Psoas muscle (tissue), 8 donors: Measurements from ENCODE around the gene MYO5A. TPM values are rescaled to one million over a fixed set of nuclear protein-coding genes. Genes with fewer than 3 reads are reported as not detected.

Experiments used
- ATAC-seq, 4 donors: fragments of 200-7000 bp; cut with Tn5 transposase; one replicate each; pipeline ENCODE4 v1.9.1; 2020; ENCODE audit warnings: moderate library complexity in 3 of 4, mild to moderate bottlenecking in 2 of 4
- DNase-seq, 2 donors: peaks; one replicate each; pipeline ENCODE4 v3.0.0-alpha.2; 2020
- H3K27ac ChIP-seq: fragments of 200-600 bp; one replicate; pipeline ENCODE4 v1.8.0; 2022
- H3K27me3 ChIP-seq, 3 donors: fragments of 200-600 bp in 1 of 3; one replicate each; pipeline versions ENCODE4 v1.6.1 to v1.8.0; 2013 to 2022; ENCODE audit warnings: low read length in 2 of 3, mild to moderate bottlenecking in 2 of 3, moderate library complexity in 1 of 3; ENCODE audit not compliant: insufficient read depth in 3 of 3
- H3K36me3 ChIP-seq, 2 donors: fragments of 200-600 bp in 1 of 2; one replicate each; pipeline versions ENCODE4 v1.6.1 to v1.8.0; 2013 to 2022; ENCODE audit warnings: low read depth in 1 of 2, mild to moderate bottlenecking in 1 of 2, moderate library complexity in 1 of 2; ENCODE audit not compliant: insufficient read depth in 1 of 2
- H3K4me1 ChIP-seq: fragments of 200-600 bp; one replicate; pipeline ENCODE4 v1.8.0; 2022
- H3K4me3 ChIP-seq: fragments of 200-600 bp; one replicate; pipeline ENCODE4 v1.8.0; 2022; ENCODE audit warnings: mild to moderate bottlenecking
- H3K9me3 ChIP-seq: fragments of 200-600 bp; one replicate; pipeline ENCODE4 v1.8.0; 2022
- WGBS, 3 donors: extraction: QIAGEN DNeasy Blood & Tissue Kit; methylation state at CpG; one replicate each; pipeline versions ENCODE4 v1.1.6 to v1.1.7; 2013; 5-methylcytosine and 5-hydroxymethylcytosine counted together
- intact Hi-C, 2 donors: fragments of 100-400 bp; cut with DNase I; formaldehyde crosslinking; loops; one replicate each; pipeline versions ENCODE4 v1.11.0 to v1.14.2; 2022
- polyA plus RNA-seq, 3 donors: library from polyadenylated mRNA; stranded (reverse); fragments of 200-250 nt; gene quantifications; one replicate each; pipeline ENCODE4 v1.2.3, GENCODE V29; 2013
- total RNA-seq, 4 donors: library from RNA; stranded (reverse); fragmentation: NEBNext Ultra II Directional in 2 of 4; extraction: Animal tissue kit (Norgen Biotek cat#: 25700) in 2 of 4; gene quantifications; one replicate each; pipeline versions ENCODE4 v1.2.1 to v1.2.4, GENCODE V29; 2021 to 2023
- TF ChIP-seq, protein P1 (sequence below): fragments of 200-600 bp; IDR thresholded peaks from one replicate; pipeline ENCODE4 v1.8.0; 2022; ENCODE audit warnings: antibody characterized with exemption
- donor health status: healthy with polysubstance abuse.
- donor health status: DM: no; HTN: no; CAD: no; lungs with moderate emphysema.
- donor health status: Bipolar disorder and iron deficiency.
- donor health status: healthy.
- donor health status: DM: yes; HTN: yes; CAD: no.
- donor health status: DM: no; HTN: no; CAD: no.
- donor health status: DM: no; HTN: no; CAD: no.
- donor health status: DM: yes; HTN: yes; CAD: no.

MYO5A gene
- total and polyA plus RNA-seq, 7 donors = 3.6 to 9.9 (median 6.3) TPM

DNA sequence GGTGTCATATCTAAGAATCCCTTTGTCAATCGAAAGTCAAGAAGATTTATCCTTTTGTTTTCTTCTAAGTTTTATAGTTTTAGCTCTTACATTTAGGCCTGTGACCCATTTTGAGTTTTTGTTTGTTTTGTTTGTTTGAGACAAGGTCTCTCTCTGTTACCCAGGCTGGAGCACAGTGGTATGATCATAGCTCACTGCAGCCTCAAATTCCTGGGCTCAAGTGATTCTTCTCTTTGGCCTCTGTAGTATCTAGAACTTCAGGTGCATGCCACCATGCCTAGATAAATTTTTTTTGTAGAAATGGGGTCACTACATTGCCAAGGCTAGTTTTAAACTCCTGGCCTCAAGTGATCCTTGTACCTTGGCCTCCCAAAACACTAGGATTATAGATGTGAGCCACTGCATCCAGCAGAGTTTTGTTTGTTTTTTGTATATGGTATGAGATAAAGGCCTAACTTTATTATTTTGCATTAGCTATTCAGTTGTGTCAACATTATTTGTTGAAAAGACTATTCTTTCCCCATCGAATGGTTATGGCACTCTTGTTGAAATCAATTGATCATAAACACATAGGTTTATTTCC, 227.3 kb downstream of the MYO5A start:
- H3K4me1 ChIP-seq = no peaks in the 10 kb centered on the region
- intact Hi-C loops = no loop called here
- H3K36me3 ChIP-seq = no peaks in the 10 kb centered on the region
- H3K27ac ChIP-seq = no peak overlapping the region
- 90 to 95% (median 92%) methylated on average over 2 of the region's 2 CpGs for WGBS, 3 donors
- H3K27me3 ChIP-seq = no peaks in the 10 kb centered on the region
- H3K9me3 ChIP-seq = no peaks in the 10 kb centered on the region
- ATAC-seq (no peak), DNase-seq (no peak)
- TF ChIP-seq, protein P1, sequence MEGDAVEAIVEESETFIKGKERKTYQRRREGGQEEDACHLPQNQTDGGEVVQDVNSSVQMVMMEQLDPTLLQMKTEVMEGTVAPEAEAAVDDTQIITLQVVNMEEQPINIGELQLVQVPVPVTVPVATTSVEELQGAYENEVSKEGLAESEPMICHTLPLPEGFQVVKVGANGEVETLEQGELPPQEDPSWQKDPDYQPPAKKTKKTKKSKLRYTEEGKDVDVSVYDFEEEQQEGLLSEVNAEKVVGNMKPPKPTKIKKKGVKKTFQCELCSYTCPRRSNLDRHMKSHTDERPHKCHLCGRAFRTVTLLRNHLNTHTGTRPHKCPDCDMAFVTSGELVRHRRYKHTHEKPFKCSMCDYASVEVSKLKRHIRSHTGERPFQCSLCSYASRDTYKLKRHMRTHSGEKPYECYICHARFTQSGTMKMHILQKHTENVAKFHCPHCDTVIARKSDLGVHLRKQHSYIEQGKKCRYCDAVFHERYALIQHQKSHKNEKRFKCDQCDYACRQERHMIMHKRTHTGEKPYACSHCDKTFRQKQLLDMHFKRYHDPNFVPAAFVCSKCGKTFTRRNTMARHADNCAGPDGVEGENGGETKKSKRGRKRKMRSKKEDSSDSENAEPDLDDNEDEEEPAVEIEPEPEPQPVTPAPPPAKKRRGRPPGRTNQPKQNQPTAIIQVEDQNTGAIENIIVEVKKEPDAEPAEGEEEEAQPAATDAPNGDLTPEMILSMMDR = no peak
- H3K4me3 ChIP-seq = no peak overlapping the region

DNA sequence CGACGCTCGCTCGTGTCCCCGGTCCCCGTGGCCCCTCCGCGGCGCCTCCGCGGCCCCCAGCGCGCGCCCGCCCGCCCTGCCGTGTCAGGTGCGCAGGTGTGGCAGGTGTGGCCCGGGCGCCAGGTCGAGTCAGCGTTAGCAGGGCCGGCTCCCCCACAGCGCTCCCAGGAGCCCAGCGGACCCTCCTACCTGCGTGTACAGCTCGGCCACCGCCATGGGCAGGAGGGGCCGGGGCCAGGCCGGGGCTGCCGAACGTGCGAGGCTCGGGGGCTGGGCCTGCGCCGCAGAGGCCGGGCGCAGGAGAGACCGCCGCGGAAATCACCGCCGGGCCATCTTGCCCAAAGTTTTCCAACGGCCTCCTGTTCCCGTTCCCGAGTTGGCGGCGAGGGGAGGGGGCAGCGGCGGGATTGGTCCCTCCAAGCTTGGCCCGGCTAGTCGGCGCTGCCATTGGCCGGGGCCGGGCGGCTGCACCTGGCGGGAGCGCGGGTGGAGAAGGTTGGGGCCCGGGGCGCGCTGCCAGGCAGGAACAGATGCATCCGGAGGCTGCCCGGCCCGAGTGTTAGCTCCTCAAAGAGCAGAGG, 233.2 kb downstream of the MYO5A start, which contains the start of gene MYO5C:
Gene MYO5C (minus strand): TSS at position 384 of the 581 bp plus-strand sequence. CDS start 168 bp downstream, at position 216.
- Histone ChIP-seq H3K9me3 (no peaks in the 10 kb centered on the region), H3K4me3 (peak within 1 kb of the TSS; percentile 77), H3K4me1 (no peaks in the 10 kb centered on the region), H3K36me3 (no peaks in the 10 kb centered on the region), H3K27me3 (peaks cover 0 to 12% (median 2%) of the 10 kb centered on the region in 3 donors), H3K27ac (peak within 1 kb of the TSS; percentile 23)
- TF ChIP-seq, protein P1 = no peak
- intact Hi-C loops = no loop called here
- peak; percentile 70 to 86 for DNase-seq
- WGBS, 3 donors = 0 to 1% (median 0%) methylated on average over 38 to 65 of the region's 65 CpGs
- ATAC-seq = peak; percentile 91 to 97 (median 96)

DNA sequence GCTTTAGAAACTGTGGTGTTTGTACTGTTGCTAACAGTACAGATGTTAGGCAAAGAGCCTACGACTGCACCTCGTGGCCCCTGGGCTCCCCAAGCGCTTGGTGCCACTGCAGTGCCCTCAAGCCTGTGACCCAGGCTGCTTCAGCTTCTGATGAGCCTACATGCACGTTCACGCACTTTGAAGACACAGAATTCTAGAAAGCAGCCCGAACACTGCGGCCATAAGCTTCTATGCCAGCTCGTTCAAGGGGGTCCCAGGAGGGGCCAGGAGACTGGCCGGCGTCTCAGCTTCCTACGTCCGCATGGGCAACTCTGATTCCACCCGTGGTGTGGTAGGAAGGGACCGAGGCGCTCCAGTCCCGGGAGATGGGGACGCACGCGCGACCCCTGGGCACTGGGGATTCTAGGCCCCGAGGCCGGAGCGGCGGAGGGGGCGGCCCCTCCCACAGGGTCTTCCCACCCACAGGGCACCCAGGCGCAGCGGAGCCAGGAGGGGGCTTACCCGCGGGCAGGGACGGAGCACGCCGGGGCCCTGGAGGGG, 233.7 kb downstream of the MYO5A start:
- TF ChIP-seq, protein P1 = no peak
- H3K27me3 ChIP-seq = peaks cover 0 to 12% (median 2%) of the 10 kb centered on the region in 3 donors
- H3K4me1 ChIP-seq = no peaks in the 10 kb centered on the region
- peak; percentile 8 to 30 (median 19) for ATAC-seq
- WGBS, 3 donors = 8 to 16% (median 9%) methylated on average over 20 to 32 of the region's 32 CpGs
- intact Hi-C loops = no loop called here
- peak overlapping the region; percentile 77 for H3K4me3 ChIP-seq
- peak overlapping the region; percentile 23 for H3K27ac ChIP-seq
- no peak for DNase-seq
- no peaks in the 10 kb centered on the region for H3K9me3 ChIP-seq
- H3K36me3 ChIP-seq = no peaks in the 10 kb centered on the region

DNA sequence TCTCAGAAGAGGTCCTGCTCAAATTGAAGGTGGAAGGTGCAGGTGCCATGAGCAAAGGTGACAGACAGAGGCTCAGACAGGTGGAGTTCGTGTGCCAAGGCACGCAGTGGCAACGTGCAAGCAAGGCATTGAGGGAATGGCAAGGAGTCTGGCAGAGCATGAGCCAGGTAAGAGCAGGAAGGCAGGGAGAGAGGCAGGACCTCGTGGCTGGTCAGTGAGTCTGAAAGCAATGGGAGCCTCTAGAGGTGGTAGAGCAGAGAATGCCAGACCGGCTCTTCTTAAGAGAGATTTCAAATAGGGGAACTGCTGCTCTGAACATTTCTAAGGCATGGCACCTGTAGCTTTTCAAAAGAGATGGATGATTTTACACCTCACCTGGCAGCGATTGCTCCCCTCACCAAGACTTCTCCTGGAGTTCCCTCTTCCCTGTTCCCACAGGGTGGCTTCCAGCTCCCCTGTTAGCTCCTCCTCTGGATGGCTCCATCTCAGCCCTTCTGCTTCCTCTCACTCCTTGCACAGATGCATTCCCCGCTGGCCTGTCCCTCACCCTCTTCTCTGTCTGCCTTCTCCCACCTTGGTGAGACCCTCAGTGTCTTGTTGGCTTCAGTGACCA, 235.8 kb downstream of the MYO5A start:
- Histone ChIP-seq H3K27me3 (peaks cover 0 to 12% (median 2%) of the 10 kb centered on the region in 3 donors), H3K9me3 (no peaks in the 10 kb centered on the region), H3K4me3 (no peak overlapping the region), H3K27ac (no peak overlapping the region), H3K36me3 (no peaks in the 10 kb centered on the region), H3K4me1 (no peaks in the 10 kb centered on the region)
- no peak for DNase-seq
- intact Hi-C loops = no loop called here
- no peak for ATAC-seq
- WGBS, 3 donors = 79 to 88% (median 83%) methylated on average over 7 of the region's 7 CpGs
- TF ChIP-seq, protein P1 = no peak
